HG02840 (cell line): ENCODE data around the gene NAT14.
"Not testable (repeated sequence)": the region's sequence is repeated elsewhere in the genome, so short reads cannot be mapped to it uniquely, and the experiment has no call there.

Experiments
- ATAC-seq: cut with Tn5 transposase; IDR thresholded peaks from one replicate; pipeline ENCODE4 v1.9.1; 2021; ENCODE audit warnings: mild to moderate bottlenecking, moderate library complexity, moderate number of reproducible peaks; ENCODE audit not compliant: unreplicated experiment, low FRiP score

Gene NAT14

GRCh38 chr19:55529636-55530234, 44.7 kb downstream of the NAT14 start:
- ATAC-seq: no peak

GRCh38 chr19:55530996-55531395, 46.0 kb downstream of the NAT14 start:
- no peak for ATAC-seq

GRCh38 chr19:55534280-55534679, 49.3 kb downstream of the NAT14 start:
- ATAC-seq: not testable (repeated sequence)

GRCh38 chr19:55535173-55535964, 50.4 kb downstream of the NAT14 start:
- no peak for ATAC-seq

- ATAC-seq: no peak
Measured at GRCh38 chr19:55535965-55536350, 51.0 kb downstream of the NAT14 start.

- no peak for ATAC-seq
Measured at GRCh38 chr19:55536366-55536765, 51.4 kb downstream of the NAT14 start.
